ENCODE data around the gene PRKAG2.

Gene PRKAG2

DNA sequence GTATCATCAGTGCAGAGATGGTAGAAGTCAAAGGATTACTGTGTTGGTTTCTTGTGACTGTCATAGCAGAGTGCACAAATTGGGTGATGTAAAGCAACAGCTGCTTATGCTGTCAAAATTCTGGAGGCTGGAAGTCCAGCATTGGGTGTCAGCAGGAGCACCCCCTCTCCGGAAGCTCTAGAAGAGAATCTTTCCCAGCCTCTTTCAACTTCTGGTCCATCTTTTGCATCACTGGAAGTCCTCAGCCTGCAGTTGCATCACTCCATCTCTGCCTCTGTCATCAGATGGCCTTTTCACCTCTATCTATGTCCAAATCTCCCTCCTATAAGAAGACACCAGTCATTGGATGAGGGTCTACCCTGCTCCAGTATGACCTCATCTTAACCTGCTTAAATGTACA, 43.6 kb upstream of the PRKAG2 start:
- Histone ChIP-seq H3K27me3 (ENCODE audit: low read depth, low read length) (peaks cover 9% of the 10 kb centered on the region), H3K4me3 (ENCODE audit: low read length) (no peak overlapping the region)
- TF ChIP-seq, protein P1, sequence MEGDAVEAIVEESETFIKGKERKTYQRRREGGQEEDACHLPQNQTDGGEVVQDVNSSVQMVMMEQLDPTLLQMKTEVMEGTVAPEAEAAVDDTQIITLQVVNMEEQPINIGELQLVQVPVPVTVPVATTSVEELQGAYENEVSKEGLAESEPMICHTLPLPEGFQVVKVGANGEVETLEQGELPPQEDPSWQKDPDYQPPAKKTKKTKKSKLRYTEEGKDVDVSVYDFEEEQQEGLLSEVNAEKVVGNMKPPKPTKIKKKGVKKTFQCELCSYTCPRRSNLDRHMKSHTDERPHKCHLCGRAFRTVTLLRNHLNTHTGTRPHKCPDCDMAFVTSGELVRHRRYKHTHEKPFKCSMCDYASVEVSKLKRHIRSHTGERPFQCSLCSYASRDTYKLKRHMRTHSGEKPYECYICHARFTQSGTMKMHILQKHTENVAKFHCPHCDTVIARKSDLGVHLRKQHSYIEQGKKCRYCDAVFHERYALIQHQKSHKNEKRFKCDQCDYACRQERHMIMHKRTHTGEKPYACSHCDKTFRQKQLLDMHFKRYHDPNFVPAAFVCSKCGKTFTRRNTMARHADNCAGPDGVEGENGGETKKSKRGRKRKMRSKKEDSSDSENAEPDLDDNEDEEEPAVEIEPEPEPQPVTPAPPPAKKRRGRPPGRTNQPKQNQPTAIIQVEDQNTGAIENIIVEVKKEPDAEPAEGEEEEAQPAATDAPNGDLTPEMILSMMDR (IDR thresholded peaks at IDR 0.05; ENCODE audit: low read depth, low read length), result no peak
- no peak for TF ChIP-seq EZH2phosphoT487 (IDR thresholded peaks at IDR 0.05; ENCODE audit: low read depth)

DNA sequence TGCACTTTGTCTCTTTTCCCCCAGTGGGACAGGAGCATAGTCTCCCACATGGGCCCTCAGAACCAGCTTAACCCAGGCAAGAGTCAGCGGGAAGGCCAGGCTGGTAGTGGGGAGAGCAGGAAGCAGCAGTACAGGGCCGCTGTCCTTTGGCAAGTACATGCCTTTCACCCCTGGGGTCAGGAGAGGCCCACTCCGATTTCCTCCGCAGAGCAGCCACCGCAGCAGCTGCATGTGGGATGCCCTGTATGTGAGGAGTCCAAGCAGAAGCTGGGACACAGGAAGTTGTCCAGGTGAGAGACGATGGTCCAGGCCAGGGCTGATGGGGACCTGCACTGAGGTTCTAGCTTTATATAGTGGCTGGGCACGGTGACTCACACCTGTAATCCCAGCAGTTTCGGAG, 42.7 kb upstream of the PRKAG2 start:
- Histone ChIP-seq H3K4me3 (ENCODE audit: low read length) (no peak overlapping the region), H3K9ac (ENCODE audit: low read length) (no peak overlapping the region), H3K36me3 (replicated peaks; ENCODE audit: low read depth, low read length) (no peaks in the 10 kb centered on the region), H3K27ac (ENCODE audit: low read length) (no peak overlapping the region), H2AFZ (ENCODE audit: low read depth, low read length) (no peak overlapping the region), H3K4me1 (ENCODE audit: low read length) (peaks cover 22% of the 10 kb centered on the region), H3K9me3 (ENCODE audit: insufficient read depth, low read length) (no peaks in the 10 kb centered on the region; the same call in 1 of the 2 replicates), H3K27me3 (ENCODE audit: low read depth, low read length) (peaks cover 9% of the 10 kb centered on the region), H4K20me1 (ENCODE audit: insufficient read depth, low read length) (no peaks in the 10 kb centered on the region), H3K79me2 (ENCODE audit: low read length) (no peaks in the 10 kb centered on the region), H3K4me2 (ENCODE audit: low read length) (no peak overlapping the region)
- TF ChIP-seq EZH2phosphoT487 (IDR thresholded peaks at IDR 0.05; ENCODE audit: low read depth), result no peak
- TF ChIP-seq, protein P1 (IDR thresholded peaks at IDR 0.05; ENCODE audit: low read depth, low read length), result no peak

More for the DNA sequence above, 43.6 kb upstream of the PRKAG2 start:
- Histone ChIP-seq H3K4me1 (ENCODE audit: low read length) (peaks cover 31% of the 10 kb centered on the region), H3K9me3 (ENCODE audit: insufficient read depth, low read length) (no peaks in the 10 kb centered on the region), H3K27ac (ENCODE audit: low read length) (no peak overlapping the region), H3K9ac (ENCODE audit: low read length) (no peak overlapping the region), H2AFZ (ENCODE audit: low read depth, low read length) (no peak overlapping the region), H3K79me2 (ENCODE audit: low read length) (no peaks in the 10 kb centered on the region), H3K4me2 (ENCODE audit: low read length) (no peak overlapping the region), H4K20me1 (ENCODE audit: insufficient read depth, low read length) (no peaks in the 10 kb centered on the region), H3K36me3 (replicated peaks; ENCODE audit: low read depth, low read length) (no peaks in the 10 kb centered on the region)

GRCh38 chr7:151918510-151918843, 41.6 kb upstream of the PRKAG2 start:
- Histone ChIP-seq H3K4me2 (ENCODE audit: low read length) (no peak overlapping the region), H3K27me3 (ENCODE audit: low read depth, low read length) (peaks cover 9% of the 10 kb centered on the region), H4K20me1 (ENCODE audit: insufficient read depth, low read length) (no peaks in the 10 kb centered on the region), H3K4me1 (ENCODE audit: low read length) (peaks cover 11% of the 10 kb centered on the region), H3K9me3 (ENCODE audit: insufficient read depth, low read length) (peaks cover 3% of the 10 kb centered on the region; the same call in 1 of the 2 replicates), H3K4me3 (ENCODE audit: low read length) (no peak overlapping the region), H2AFZ (ENCODE audit: low read depth, low read length) (no peak overlapping the region), H3K36me3 (replicated peaks; ENCODE audit: low read depth, low read length) (no peaks in the 10 kb centered on the region), H3K79me2 (ENCODE audit: low read length) (no peaks in the 10 kb centered on the region), H3K27ac (ENCODE audit: low read length) (no peak overlapping the region), H3K9ac (ENCODE audit: low read length) (no peak overlapping the region)
- TF ChIP-seq, protein P1 (IDR thresholded peaks at IDR 0.05; ENCODE audit: low read depth, low read length), result no peak
- TF ChIP-seq EZH2phosphoT487 (IDR thresholded peaks at IDR 0.05; ENCODE audit: low read depth), result no peak

- Histone ChIP-seq H3K27ac (ENCODE audit: low read length) (no peak overlapping the region), H3K4me3 (ENCODE audit: low read length) (no peak overlapping the region), H4K20me1 (ENCODE audit: insufficient read depth, low read length) (no peaks in the 10 kb centered on the region), H3K4me2 (ENCODE audit: low read length) (no peak overlapping the region), H3K9ac (ENCODE audit: low read length) (no peak overlapping the region), H3K9me3 (ENCODE audit: insufficient read depth, low read length) (peaks cover 3% of the 10 kb centered on the region; the same call in 1 of the 2 replicates), H3K36me3 (replicated peaks; ENCODE audit: low read depth, low read length) (no peaks in the 10 kb centered on the region), H3K79me2 (ENCODE audit: low read length) (no peaks in the 10 kb centered on the region), H2AFZ (ENCODE audit: low read depth, low read length) (no peak overlapping the region), H3K27me3 (ENCODE audit: low read depth, low read length) (peaks cover 9% of the 10 kb centered on the region), H3K4me1 (ENCODE audit: low read length) (peaks cover 6% of the 10 kb centered on the region)
- no peak for TF ChIP-seq EZH2phosphoT487 (IDR thresholded peaks at IDR 0.05; ENCODE audit: low read depth)
- TF ChIP-seq, protein P1 (IDR thresholded peaks at IDR 0.05; ENCODE audit: low read depth, low read length), result no peak
These were observed 41.0 kb upstream of the PRKAG2 start for GRCh38 chr7:151917791-151918509.
